LoVo (cell line): ENCODE results near the gene EXD1.
A peak's percentile ranks its signal among the peaks of the same experiment; 100 is the strongest.
"Not testable (repeated sequence)": the region's sequence is repeated elsewhere in the genome, so short reads cannot be mapped to it uniquely, and the experiment has no call there.

Experiments used
- DNase-seq: peaks from one replicate; pipeline ENCODE4 v3.0.0-alpha.2; 2016; ENCODE audit warnings: low spot score

The EXD1 gene

GRCh38 chr15:41139619-41140018, 90.9 kb downstream of the EXD1 start:
- DNase-seq: no peak

DNA sequence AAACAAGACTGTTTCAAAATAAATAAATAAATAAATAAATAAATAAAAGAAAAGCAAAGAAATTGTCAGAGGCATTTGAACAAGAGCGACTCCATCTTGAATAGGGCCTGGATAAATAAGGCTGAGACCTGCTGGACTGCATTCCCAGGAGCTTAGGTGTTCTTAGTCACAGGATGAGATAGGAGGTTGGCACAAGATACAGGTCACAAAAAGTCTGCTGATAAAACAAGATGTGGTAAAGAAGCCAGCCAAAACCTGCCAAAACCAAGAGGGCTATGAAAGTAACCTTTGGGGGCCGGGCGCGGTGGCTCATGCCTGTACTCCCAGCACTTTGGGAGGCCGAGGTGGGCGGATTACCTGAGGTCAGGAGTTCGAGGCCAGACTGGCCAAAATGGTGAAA, 91.4 kb downstream of the EXD1 start:
- DNase-seq: peak; percentile 52

- DNase-seq: not testable (repeated sequence)
Measured at GRCh38 chr15:41135580-41135979, 95.0 kb downstream of the EXD1 start.

GRCh38 chr15:41133454-41133853, 97.1 kb downstream of the EXD1 start:
- no peak for DNase-seq
